Upper lobe of left lung (tissue), 4 donors: ENCODE results near the gene KLF3.
A peak's percentile ranks its signal among the peaks of the same experiment; 100 is the strongest.

ENCODE experiments used
- CTCF ChIP-seq, 6 experiments: fragments of 450-650 bp in 4 of 6; fragments of 200-600 bp in 2 of 6; sonication (generic) in 2 of 6; IDR thresholded peaks; one replicate each; pipeline ENCODE4 v1.5.1; 2016 to 2019; ENCODE audit warnings: antibody characterized with exemption in 6 of 6
- EP300 ChIP-seq, 4 donors: sonication (generic); formaldehyde crosslinking; IDR thresholded peaks; one replicate each; pipeline ENCODE4 v1.5.1; 2017; ENCODE audit warnings: antibody characterized with exemption in 4 of 4, control low read depth in 2 of 4
- POLR2AphosphoS5 ChIP-seq, 2 donors: sonication (generic); formaldehyde crosslinking; IDR thresholded peaks; one replicate each; pipeline ENCODE4 v1.5.1; 2017; ENCODE audit warnings: antibody characterized with exemption in 2 of 2

DNA sequence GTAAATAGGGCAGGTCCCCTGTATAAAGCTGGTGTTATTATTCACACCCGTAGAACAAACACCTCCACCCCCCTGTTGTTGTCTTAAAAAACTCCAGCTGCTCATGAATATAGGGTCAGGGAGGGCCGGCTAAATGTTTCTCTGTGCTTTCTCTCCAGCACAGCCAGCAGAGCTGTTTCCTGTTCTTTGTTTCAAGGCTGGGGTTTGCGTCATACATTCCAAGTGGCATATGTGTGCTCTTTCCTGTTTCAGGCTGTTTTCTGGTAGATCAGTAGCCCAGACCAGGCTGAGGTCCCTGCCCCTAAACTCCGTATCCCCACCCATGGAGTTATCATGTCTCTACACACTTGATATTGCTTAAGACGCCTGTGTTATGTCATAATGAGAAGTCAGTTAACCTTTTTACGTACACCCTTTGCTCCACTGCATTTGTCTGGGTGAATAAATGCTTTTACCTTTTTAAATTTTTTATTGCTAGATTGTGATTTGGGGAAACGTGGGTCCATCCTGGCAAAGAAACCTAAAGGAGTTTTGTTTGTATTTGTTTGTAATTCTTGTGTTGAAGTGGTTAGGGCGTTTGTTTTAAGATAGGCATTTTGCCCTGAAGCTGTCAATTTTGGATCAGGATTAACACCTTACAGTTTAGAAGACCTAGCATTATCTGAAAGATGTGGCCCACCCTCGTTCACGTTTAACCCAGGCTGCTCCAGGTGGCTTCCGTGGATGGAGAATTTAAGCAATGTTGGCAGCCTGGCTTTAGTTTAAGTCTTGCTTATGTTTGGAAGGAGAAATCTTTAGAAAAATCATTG is 3.3 kb downstream of the KLF3 start:
- TF ChIP-seq CTCF (IDR thresholded peaks at IDR 0.05) (peak in 1 of 6 experiments; percentile 9), POLR2AphosphoS5 (IDR thresholded peaks at IDR 0.05) (peak; percentile 95 to 96), EP300 (IDR thresholded peaks at IDR 0.05) (peak in 3 of 4 donors; percentile 16 to 95 (median 94))
